ENCODE measurements around the gene RNF13.

The RNF13 gene

DNA sequence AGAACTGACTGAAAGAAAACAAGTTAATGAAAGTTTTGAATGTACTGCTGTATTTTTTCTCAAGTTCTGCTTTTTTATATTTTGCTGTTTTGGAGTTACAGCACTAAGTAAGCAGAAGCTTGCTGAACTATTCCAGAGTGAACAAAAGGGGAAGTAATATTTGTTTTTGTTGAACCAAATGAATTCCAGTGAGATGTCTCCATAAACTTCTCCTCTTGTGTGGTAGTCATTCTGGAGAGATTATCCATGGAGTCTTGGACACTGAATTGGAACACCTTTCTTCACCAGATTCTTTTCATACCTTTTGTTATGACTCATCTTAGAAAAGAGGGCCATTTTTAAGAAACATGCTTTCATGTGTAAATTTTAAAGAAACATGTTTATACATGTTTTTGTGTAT, 29.4 kb upstream of the RNF13 start:
- no peak overlapping the region for H3K4me2 ChIP-seq (ENCODE audit: low read depth, low read length, poor library complexity, severe bottlenecking)
- no peak overlapping the region for H3K9ac ChIP-seq (ENCODE audit: low read length)
- no peaks in the 10 kb centered on the region for H3K79me2 ChIP-seq (ENCODE audit: insufficient read depth, low read length)
- no peaks in the 10 kb centered on the region for H3K9me3 ChIP-seq (ENCODE audit: insufficient read depth, low read length)
- H3F3A ChIP-seq (ENCODE audit: insufficient read depth) = no peaks in the 10 kb centered on the region
- H3K27ac ChIP-seq (ENCODE audit: low read depth, low read length) = no peak overlapping the region; the same call in 1 of the 2 replicates
- H3K36me3 ChIP-seq (ENCODE audit: low read length) = no peaks in the 10 kb centered on the region
- no peak overlapping the region for H3K4me3 ChIP-seq (ENCODE audit: insufficient read depth, low read length, poor library complexity, severe bottlenecking)
- no peaks in the 10 kb centered on the region for H3K27me3 ChIP-seq (ENCODE audit: low read length)
- H2AFZ ChIP-seq (ENCODE audit: low read depth, low read length, severe bottlenecking) = no peak overlapping the region
- H3K9me2 ChIP-seq (replicated peaks; ENCODE audit: insufficient read depth, low read length) = no peaks in the 10 kb centered on the region
- no peaks in the 10 kb centered on the region for H4K20me1 ChIP-seq (ENCODE audit: low read depth, low read length)
- TF ChIP-seq EZH2phosphoT487 (conservative IDR thresholded peaks at IDR 0.05; ENCODE audit: low read length) = no peak
- no peak for TF ChIP-seq CTCF (IDR thresholded peaks at IDR 0.05; ENCODE audit: insufficient read depth, low read length, poor library complexity, severe bottlenecking)

- Histone ChIP-seq H3K9ac (ENCODE audit: low read length) (no peak overlapping the region), H3F3A (ENCODE audit: insufficient read depth) (no peaks in the 10 kb centered on the region), H3K4me3 (ENCODE audit: insufficient read depth, low read length, poor library complexity, severe bottlenecking) (no peak overlapping the region), H3K9me3 (ENCODE audit: insufficient read depth, low read length) (no peaks in the 10 kb centered on the region), H3K36me3 (ENCODE audit: low read length) (no peaks in the 10 kb centered on the region), H3K4me2 (ENCODE audit: low read depth, low read length, poor library complexity, severe bottlenecking) (no peak overlapping the region), H4K20me1 (ENCODE audit: low read depth, low read length) (no peaks in the 10 kb centered on the region), H3K9me2 (replicated peaks; ENCODE audit: insufficient read depth, low read length) (no peaks in the 10 kb centered on the region), H3K27me3 (ENCODE audit: low read length) (no peaks in the 10 kb centered on the region), H2AFZ (ENCODE audit: low read depth, low read length, severe bottlenecking) (no peak overlapping the region), H3K27ac (ENCODE audit: low read depth, low read length) (no peak overlapping the region), H3K79me2 (ENCODE audit: insufficient read depth, low read length) (no peaks in the 10 kb centered on the region)
- no peak for TF ChIP-seq EZH2phosphoT487 (conservative IDR thresholded peaks at IDR 0.05; ENCODE audit: low read length)
- TF ChIP-seq CTCF (IDR thresholded peaks at IDR 0.05; ENCODE audit: insufficient read depth, low read length, poor library complexity, severe bottlenecking) = no peak
These were observed 28.8 kb upstream of the RNF13 start for GRCh38 chr3:149784064-149784704.

DNA sequence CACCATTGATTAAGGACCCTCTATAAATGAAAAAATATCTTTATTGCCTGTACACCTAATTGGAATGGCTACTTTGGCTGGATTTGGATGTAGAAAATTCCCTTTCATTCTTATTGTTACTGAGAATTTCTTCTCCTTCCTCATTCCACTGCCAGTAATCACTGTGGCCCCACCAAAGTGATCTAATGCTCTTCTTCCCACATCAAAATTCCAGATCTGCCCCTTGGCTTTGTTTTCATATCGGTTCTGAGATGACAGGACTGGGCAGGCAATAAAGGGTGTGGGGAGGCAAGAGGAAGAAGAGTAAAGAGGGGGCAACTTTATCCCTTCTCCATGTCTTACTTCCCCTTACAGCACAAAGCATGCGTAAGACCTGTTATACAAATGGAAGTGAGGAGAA, 22.7 kb upstream of the RNF13 start:
- no peak overlapping the region for H3K4me2 ChIP-seq (ENCODE audit: low read depth, low read length, poor library complexity, severe bottlenecking)
- H2AFZ ChIP-seq (ENCODE audit: low read depth, low read length, severe bottlenecking) = no peak overlapping the region

More for the DNA sequence above, 22.7 kb upstream of the RNF13 start:
- no peaks in the 10 kb centered on the region for H3K27me3 ChIP-seq (ENCODE audit: low read length)
- H3K27ac ChIP-seq (ENCODE audit: low read depth, low read length) = no peak overlapping the region
- TF ChIP-seq CTCF (IDR thresholded peaks at IDR 0.05; ENCODE audit: insufficient read depth, low read length, poor library complexity, severe bottlenecking) = no peak
- no peak for TF ChIP-seq EZH2phosphoT487 (conservative IDR thresholded peaks at IDR 0.05; ENCODE audit: low read length)
- no peaks in the 10 kb centered on the region for H3K79me2 ChIP-seq (ENCODE audit: insufficient read depth, low read length)
- no peaks in the 10 kb centered on the region for H4K20me1 ChIP-seq (ENCODE audit: low read depth, low read length)
- no peaks in the 10 kb centered on the region for H3K36me3 ChIP-seq (ENCODE audit: low read length)
- no peaks in the 10 kb centered on the region for H3K9me2 ChIP-seq (replicated peaks; ENCODE audit: insufficient read depth, low read length)
- no peak overlapping the region for H3K4me3 ChIP-seq (ENCODE audit: insufficient read depth, low read length, poor library complexity, severe bottlenecking)
- no peak overlapping the region for H3K9ac ChIP-seq (ENCODE audit: low read length)
- H3K9me3 ChIP-seq (ENCODE audit: insufficient read depth, low read length) = no peaks in the 10 kb centered on the region
- H3F3A ChIP-seq (ENCODE audit: insufficient read depth) = no peaks in the 10 kb centered on the region
